Smooth muscle cell (in vitro differentiated cells): ENCODE measurements around the gene EEF1G. TPM values are rescaled to one million over a fixed set of nuclear protein-coding genes. Genes with fewer than 3 reads are reported as not detected.
"Not testable (repeated sequence)": the region's sequence is repeated elsewhere in the genome, so short reads cannot be mapped to it uniquely, and the experiment has no call there.

Experiments used
- DNase-seq: peaks from one replicate; lab custom pipeline; 2025; ENCODE audit not compliant: unreplicated experiment; lab: John Stamatoyannopoulos, UW
- H2AFZ ChIP-seq: fragments of 200-600 bp; sonication (generic); 2 replicates; pipeline ENCODE4 v1.6.0; 2016; ENCODE audit warnings: antibody characterized with exemption, low read depth, mild to moderate bottlenecking
- H3F3A ChIP-seq: fragments of 200-600 bp; sonication (generic); 2 replicates; pipeline ENCODE4 v1.6.0; 2017; ENCODE audit warnings: antibody characterized with exemption, low read depth
- H3K27ac ChIP-seq: fragments of 200-600 bp; sonication (generic); 2 replicates; pipeline ENCODE4 v1.5.1; 2016; ENCODE audit warnings: low read depth, mild to moderate bottlenecking
- H3K27me3 ChIP-seq: fragments of 200-600 bp; sonication (generic); 2 replicates; pipeline ENCODE4 v1.6.1; 2016; ENCODE audit warnings: low read depth, mild to moderate bottlenecking
- H3K36me3 ChIP-seq: fragments of 200-600 bp; sonication (generic); 2 replicates; pipeline ENCODE4 v1.5.1; 2016; ENCODE audit warnings: low read depth
- H3K4me1 ChIP-seq: fragments of 200-600 bp; sonication (generic); 2 replicates; pipeline ENCODE4 v1.5.1; 2016; ENCODE audit warnings: low read depth
- H3K4me2 ChIP-seq: fragments of 200-600 bp; sonication (generic); 2 replicates; pipeline ENCODE4 v1.6.0; 2016; ENCODE audit warnings: mild to moderate bottlenecking
- H3K4me3 ChIP-seq: fragments of 200-600 bp; sonication (generic); 2 replicates; pipeline ENCODE4 v1.5.1; 2016; ENCODE audit warnings: mild to moderate bottlenecking
- H3K79me2 ChIP-seq: fragments of 200-600 bp; sonication (generic); 2 replicates; pipeline ENCODE4 v1.6.0; 2016; ENCODE audit warnings: low read depth, mild to moderate bottlenecking
- H3K9ac ChIP-seq: fragments of 200-600 bp; sonication (generic); 2 replicates; pipeline ENCODE4 v1.6.0; 2016; ENCODE audit warnings: low read depth
- H3K9me3 ChIP-seq: fragments of 200-600 bp; sonication (generic); replicated peaks from 2 replicates; pipeline ENCODE4 v1.5.1; 2016; ENCODE audit warnings: low read depth
- H4K20me1 ChIP-seq: fragments of 200-600 bp; sonication (generic); 2 replicates; pipeline ENCODE4 v1.6.0; 2016; ENCODE audit warnings: low read depth
- CTCF ChIP-seq: fragments of 200-600 bp; sonication (generic); IDR thresholded peaks from 2 replicates; pipeline ENCODE4 v1.5.1; 2017; ENCODE audit warnings: borderline replicate concordance, mild to moderate bottlenecking, antibody characterized with exemption; ENCODE audit not compliant: insufficient read depth, poor library complexity, severe bottlenecking
- WGBS: methylation state at CpG from one replicate; pipeline ENCODE4 v1.1.7; 2016; ENCODE audit warnings: low lambda C conversion rate; 5-methylcytosine and 5-hydroxymethylcytosine counted together
- polyA plus RNA-seq: library from polyadenylated mRNA; unstranded; fragments of >200 nt; fragmentation: Nextera tagmentation; extraction: Ambion mirVana; gene quantifications from 2 replicates; pipeline ENCODE4 v1.2.1, GENCODE V29; 2016
- total RNA-seq: library from RNA; depleted of rRNA; stranded (reverse); fragments of >200 nt; gene quantifications from 2 replicates; pipeline ENCODE4 v1.2.3, GENCODE V29; 2014

EEF1G gene
- total and polyA plus RNA-seq, 2 experiments from 2014 or later: 433 to 773 TPM

- 95% methylated on average over 1 of the region's 1 CpG for WGBS
- no peak for DNase-seq
- peaks cover 11% of the 10 kb centered on the region for H3K4me1 ChIP-seq
- H3K9ac ChIP-seq: no peak overlapping the region
- peaks cover 20% of the 10 kb centered on the region for H3F3A ChIP-seq
- H3K4me2 ChIP-seq: no peak overlapping the region
- H2AFZ ChIP-seq: no peak overlapping the region
- no peak overlapping the region for H3K4me3 ChIP-seq
- H3K9me3 ChIP-seq: no peaks in the 10 kb centered on the region
- H3K27ac ChIP-seq: peak overlapping the region; percentile 5
- H3K79me2 ChIP-seq: peaks cover 87% of the 10 kb centered on the region
- TF ChIP-seq CTCF: no peak
- no peaks in the 10 kb centered on the region for H3K27me3 ChIP-seq
- peaks cover 20% of the 10 kb centered on the region for H3K36me3 ChIP-seq
- H4K20me1 ChIP-seq: peaks cover 81% of the 10 kb centered on the region
Observed at GRCh38 chr11:62569611-62570010, 4.1 kb downstream of the EEF1G start.

GRCh38 chr11:62567018-62567633 is 6.6 kb downstream of the EEF1G start:
- H3K4me2 ChIP-seq: no peak overlapping the region
- peaks cover 28% of the 10 kb centered on the region for H3F3A ChIP-seq
- no peaks in the 10 kb centered on the region for H3K9me3 ChIP-seq
- WGBS: 82% methylated on average over 8 of the region's 8 CpGs
- no peak overlapping the region for H2AFZ ChIP-seq
- H3K4me1 ChIP-seq: peaks cover 5% of the 10 kb centered on the region
- no peak for TF ChIP-seq CTCF
- peaks cover 75% of the 10 kb centered on the region for H3K79me2 ChIP-seq
- H3K27me3 ChIP-seq: no peaks in the 10 kb centered on the region
- H3K4me3 ChIP-seq: no peak overlapping the region
- peaks cover 20% of the 10 kb centered on the region for H3K36me3 ChIP-seq
- H4K20me1 ChIP-seq: peaks cover 88% of the 10 kb centered on the region
- DNase-seq: no peak
- no peak overlapping the region for H3K27ac ChIP-seq
- no peak overlapping the region for H3K9ac ChIP-seq

- no peak overlapping the region for H3K4me3 ChIP-seq
- H3K4me1 ChIP-seq: no peaks in the 10 kb centered on the region
- H3F3A ChIP-seq: peaks cover 34% of the 10 kb centered on the region
- no peak overlapping the region for H3K4me2 ChIP-seq
- H3K36me3 ChIP-seq: peaks cover 20% of the 10 kb centered on the region
- TF ChIP-seq CTCF: no peak
- no peak overlapping the region for H3K27ac ChIP-seq
- no peak overlapping the region for H2AFZ ChIP-seq
- no peaks in the 10 kb centered on the region for H3K9me3 ChIP-seq
- no peak for DNase-seq
- H3K27me3 ChIP-seq: no peaks in the 10 kb centered on the region
- H3K79me2 ChIP-seq: peaks cover 66% of the 10 kb centered on the region
- 97% methylated on average over 8 of the region's 8 CpGs for WGBS
- no peak overlapping the region for H3K9ac ChIP-seq
- peaks cover 86% of the 10 kb centered on the region for H4K20me1 ChIP-seq
Observed at GRCh38 chr11:62566247-62566646, 7.4 kb downstream of the EEF1G start.

- no peak for TF ChIP-seq CTCF
- 92% methylated on average over 5 of the region's 5 CpGs for WGBS
- peaks cover 56% of the 10 kb centered on the region for H3K79me2 ChIP-seq
Observed at GRCh38 chr11:62565100-62565802, 8.4 kb downstream of the EEF1G start.

GRCh38 chr11:62561677-62562230 is 11.9 kb downstream of the EEF1G start:
- not testable (repeated sequence) for H3K4me3 ChIP-seq, H3K27me3 ChIP-seq, H3K4me2 ChIP-seq, H3K9ac ChIP-seq, H3K9me3 ChIP-seq, H2AFZ ChIP-seq, DNase-seq
- Histone ChIP-seq H4K20me1 (peaks cover 79% of the 10 kb centered on the region), H3K79me2 (peaks cover 35% of the 10 kb centered on the region), H3K4me1 (peaks cover 13% of the 10 kb centered on the region), H3F3A (peaks cover 74% of the 10 kb centered on the region), H3K36me3 (peaks cover 16% of the 10 kb centered on the region), H3K27ac (peak overlapping the region; percentile 54)
- WGBS: 58% methylated on average over 3 of the region's 3 CpGs

More at GRCh38 chr11:62565100-62565802, 8.4 kb downstream of the EEF1G start:
- H3K27ac ChIP-seq: no peak overlapping the region
- no peak for DNase-seq
- peaks cover 5% of the 10 kb centered on the region for H3K4me1 ChIP-seq
- no peaks in the 10 kb centered on the region for H3K9me3 ChIP-seq
- H3K36me3 ChIP-seq: peaks cover 20% of the 10 kb centered on the region
- no peak overlapping the region for H3K9ac ChIP-seq
- peaks cover 40% of the 10 kb centered on the region for H3F3A ChIP-seq
- H3K4me2 ChIP-seq: no peak overlapping the region
- no peak overlapping the region for H3K4me3 ChIP-seq
- no peak overlapping the region for H2AFZ ChIP-seq
- H3K27me3 ChIP-seq: no peaks in the 10 kb centered on the region
- peaks cover 87% of the 10 kb centered on the region for H4K20me1 ChIP-seq
